ENCODE data around the gene ITGA2B.

DNA sequence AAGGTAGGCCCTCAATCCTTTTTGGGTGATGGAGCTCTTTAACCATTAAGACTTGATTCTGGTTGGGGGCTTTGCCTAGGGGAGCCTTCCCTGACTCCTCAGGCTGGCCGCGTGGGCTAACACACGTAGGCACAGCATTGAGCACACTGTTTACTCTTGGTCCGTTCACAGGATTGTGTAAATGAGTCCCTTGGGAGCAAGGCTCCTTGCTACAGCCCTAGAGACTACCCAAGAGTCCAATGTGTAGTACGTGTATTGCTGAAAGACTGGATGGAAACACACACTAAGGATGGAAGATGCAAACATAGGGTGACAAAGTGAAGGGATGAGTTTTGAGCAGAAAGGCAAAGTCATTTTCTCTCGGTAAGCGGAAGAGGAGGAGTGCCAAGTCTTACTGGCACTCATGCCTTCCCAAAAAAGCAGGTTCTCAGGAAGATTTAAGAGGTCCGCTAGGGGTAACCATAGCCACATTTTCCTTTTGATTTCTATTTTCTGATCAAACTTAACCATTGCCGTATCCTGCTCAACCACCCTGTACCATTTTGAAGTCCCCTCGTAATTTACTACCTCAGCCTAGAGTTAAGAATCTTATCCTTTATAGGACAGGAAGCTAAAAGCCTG, 911 bp upstream of the ITGA2B start:
- TF ChIP-seq ARNT (IDR thresholded peaks at IDR 0.05) = no peak
- no peak for TF ChIP-seq LEF1 (IDR thresholded peaks at IDR 0.05; ENCODE audit: borderline replicate concordance)
- no peak for TF ChIP-seq BHLHE40 (IDR thresholded peaks at IDR 0.05; ENCODE audit: borderline replicate concordance)
